Fibroblast of lung (primary cell): ENCODE results near the gene SIT1. TPM values are rescaled to one million over a fixed set of nuclear protein-coding genes. Genes with fewer than 3 reads are reported as not detected.

Experiments
- DNase-seq, 2 donors: peaks; one replicate each; pipeline versions ENCODE4 v3.0.0 to v3.0.0-alpha.2; 2010; ENCODE audit warnings: low read depth in 2 of 2
- H2AFZ ChIP-seq: 2 replicates; pipeline ENCODE4 v1.5.1; 2012; ENCODE audit warnings: low read length, control low read depth, inconsistent platforms
- H3K27ac ChIP-seq: 2 replicates; pipeline ENCODE4 v1.5.1; 2011; ENCODE audit warnings: low read length, control low read depth; ENCODE audit not compliant: insufficient read depth
- H3K27me3 ChIP-seq: 2 replicates; pipeline ENCODE4 v1.5.1; 2011; ENCODE audit warnings: mild to moderate bottlenecking, low read length; ENCODE audit not compliant: control insufficient read depth, insufficient read depth
- H3K36me3 ChIP-seq: 2 replicates; pipeline ENCODE4 v1.5.1; 2011; ENCODE audit warnings: low read length; ENCODE audit not compliant: control insufficient read depth, insufficient read depth
- H3K4me1 ChIP-seq: 2 replicates; pipeline ENCODE4 v1.5.1; 2011; ENCODE audit warnings: low read length; ENCODE audit not compliant: control insufficient read depth, insufficient read depth; ENCODE audit errors: extremely low read depth
- H3K4me2 ChIP-seq: 2 replicates; pipeline ENCODE4 v1.5.1; 2011; ENCODE audit warnings: low read length, control low read depth; ENCODE audit not compliant: insufficient read depth; ENCODE audit errors: extremely low read depth
- H3K4me3 ChIP-seq, 4 experiments: fragments of 200-600 bp in 1 of 4; sonication (generic) in 1 of 4; replicated peaks in 1 of 4; 2 replicates each; pipeline ENCODE4 v1.5.1; 2011 to 2016; ENCODE audit warnings: low read length in 4 of 4, low read depth in 3 of 4, mild to moderate bottlenecking in 3 of 4, control low read depth in 2 of 4, inconsistent platforms in 1 of 4, mixed read lengths in 1 of 4; ENCODE audit not compliant: insufficient read depth in 1 of 4; ENCODE audit errors: control extremely low read depth in 1 of 4
- H3K79me2 ChIP-seq: 2 replicates; pipeline ENCODE4 v1.5.1; 2012; ENCODE audit warnings: mild to moderate bottlenecking, low read length, inconsistent platforms; ENCODE audit not compliant: control insufficient read depth, insufficient read depth
- H3K9ac ChIP-seq: 2 replicates; pipeline ENCODE4 v1.5.1; 2011; ENCODE audit warnings: mild to moderate bottlenecking, low read length, control low read depth; ENCODE audit not compliant: insufficient read depth
- H3K9me3 ChIP-seq: 2 replicates; pipeline ENCODE4 v1.5.1; 2012; ENCODE audit warnings: low read depth, low read length; ENCODE audit not compliant: control insufficient read depth, insufficient read depth
- H4K20me1 ChIP-seq: 2 replicates; pipeline ENCODE4 v1.5.1; 2011; ENCODE audit warnings: low read length; ENCODE audit not compliant: control insufficient read depth, insufficient read depth; ENCODE audit errors: extremely low read depth
- CTCF ChIP-seq, 2 donors: IDR thresholded peaks in 1 of 2; conservative IDR thresholded peaks in 1 of 2; 1 replicate in 1 of 2; 2 replicates in 1 of 2; pipeline ENCODE4 v1.5.1; 2011 to 2012; ENCODE audit warnings: low read length in 2 of 2, control low read depth in 1 of 2, inconsistent platforms in 1 of 2, low read depth in 1 of 2, mild to moderate bottlenecking in 1 of 2
- EZH2 ChIP-seq: IDR thresholded peaks from 2 replicates; pipeline ENCODE4 v1.5.1; 2012; ENCODE audit warnings: low read length, control low read depth, mild to moderate bottlenecking; ENCODE audit errors: missing control alignments
- polyA plus RNA-seq, 2 donors: library from polyadenylated mRNA; depleted of rRNA in 1 of 2; stranded (reverse) in 1 of 2; unstranded in 1 of 2; fragments of >200 nt; gene quantifications; 2 replicates each; pipeline ENCODE4 v1.2.1, GENCODE V29; 2011 to 2012; ENCODE audit warnings: missing spikeins in 1 of 2
- total RNA-seq: library from RNA; depleted of rRNA; stranded (reverse); fragments of >200 nt; gene quantifications from 2 replicates; pipeline ENCODE4 v1.2.1, GENCODE V29; 2014

Gene SIT1
- total and polyA plus RNA-seq, 2 donors (not counting 1 experiment from before 2014, with no cell fraction given) = 0.17 TPM; not detected in 1

GRCh38 chr9:35611230-35611797, 39.4 kb downstream of the SIT1 start:
- H3K27ac ChIP-seq = no peak overlapping the region
- H3K9me3 ChIP-seq = no peaks in the 10 kb centered on the region
- peak; percentile 32 to 43 for DNase-seq
- no peaks in the 10 kb centered on the region for H4K20me1 ChIP-seq
- H3K79me2 ChIP-seq = peaks cover 3% of the 10 kb centered on the region
- no peak overlapping the region for H3K4me2 ChIP-seq
- H3K4me3 ChIP-seq = no peak overlapping the region
- no peaks in the 10 kb centered on the region for H3K36me3 ChIP-seq
- H3K9ac ChIP-seq = no peak overlapping the region
- H3K4me1 ChIP-seq = peaks cover 4% of the 10 kb centered on the region
- H3K27me3 ChIP-seq = peaks cover 16% of the 10 kb centered on the region
- peak; percentile 63 to 77 for TF ChIP-seq CTCF (conservative IDR thresholded peaks at IDR 0.05 in 1 of 2, IDR thresholded peaks at IDR 0.05 in 1 of 2; ENCODE audit: low read depth in 1 of 2, low read length in 2 of 2)
- no peak for TF ChIP-seq EZH2
- H2AFZ ChIP-seq = no peak overlapping the region

GRCh38 chr9:35609820-35610163, 40.9 kb downstream of the SIT1 start:
- no peak overlapping the region for H3K9ac ChIP-seq
- no peak for DNase-seq

More at GRCh38 chr9:35609820-35610163, 40.9 kb downstream of the SIT1 start:
- H3K4me2 ChIP-seq = no peak overlapping the region
- H3K36me3 ChIP-seq = no peaks in the 10 kb centered on the region
- peaks cover 6% of the 10 kb centered on the region for H3K4me1 ChIP-seq
- no peaks in the 10 kb centered on the region for H4K20me1 ChIP-seq
- no peak overlapping the region for H3K4me3 ChIP-seq
- no peaks in the 10 kb centered on the region for H3K9me3 ChIP-seq
- no peak overlapping the region for H2AFZ ChIP-seq
- peaks cover 1% of the 10 kb centered on the region for H3K27me3 ChIP-seq
- peaks cover 8% of the 10 kb centered on the region for H3K79me2 ChIP-seq
- no peak overlapping the region for H3K27ac ChIP-seq
- TF ChIP-seq CTCF (conservative IDR thresholded peaks at IDR 0.05 in 1 of 2, IDR thresholded peaks at IDR 0.05 in 1 of 2; ENCODE audit: low read depth in 1 of 2, low read length in 2 of 2) = no peak
- no peak for TF ChIP-seq EZH2
